ENCODE results near the gene TAS1R3. TPM values are rescaled to one million over a fixed set of nuclear protein-coding genes. Genes with fewer than 3 reads are reported as not detected.

The TAS1R3 gene
- total RNA-seq, 1 experiment from 2014 or later, result 0.07 TPM

DNA sequence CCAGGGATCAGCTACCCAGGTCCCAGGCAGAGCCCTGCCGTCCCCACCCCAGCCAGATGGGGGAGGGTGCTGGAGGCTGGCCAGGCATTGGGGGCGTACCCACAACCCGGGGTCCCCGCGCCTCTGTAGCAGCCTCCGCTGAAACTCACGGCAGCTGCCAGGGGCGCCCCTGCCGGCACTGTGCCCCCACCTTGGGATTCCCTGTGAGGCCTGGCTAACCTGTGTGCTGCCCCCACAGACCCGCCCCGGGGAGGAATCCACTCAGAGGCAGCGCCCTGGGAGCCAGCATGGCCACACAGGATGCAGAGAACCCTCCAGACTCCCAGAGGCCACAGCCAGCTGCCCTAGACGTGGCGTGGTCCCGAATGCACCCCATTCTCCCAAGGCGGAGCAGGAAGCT, 14.3 kb downstream of the TAS1R3 start:
- BruUV-seq (replicated peaks), result no TSS peak
- H3K4me2 ChIP-seq (ENCODE audit: low read length), result peak overlapping the region; percentile 96

More for the DNA sequence above, 14.3 kb downstream of the TAS1R3 start:
- H3K36me3 ChIP-seq (ENCODE audit: control insufficient read depth in 1 of 2, insufficient read depth in 2 of 2, low read length in 2 of 2), result peaks cover 2 to 17% of the 10 kb centered on the region in 2 experiments; a peak in 3 of 4 replicates
- peak overlapping the region; percentile 45 to 55 for H3K4me3 ChIP-seq (replicated peaks in 1 of 2; ENCODE audit: low read depth in 1 of 2, low read length in 2 of 2)
- H3K9ac ChIP-seq (ENCODE audit: low read length), result peak overlapping the region; percentile 76
- intact Hi-C loops (cut with micrococcal nuclease), result loop anchor here (2.0 to 10.0 kb wide), 4 partner anchors 29 to 273 kb away; partner anchors contain the start of genes ACAP3, AURKAIP1, MIB2 and PUSL1
- no peaks in the 10 kb centered on the region for H3K9me2 ChIP-seq (ENCODE audit: insufficient read depth)
- no peaks in the 10 kb centered on the region for H3K27me3 ChIP-seq (ENCODE audit: insufficient read depth, low read length)
- no peak overlapping the region for H2AFZ ChIP-seq (ENCODE audit: low read depth, low read length, poor library complexity, severe bottlenecking)
- ATAC-seq (peak; percentile 8), DNase-seq (ENCODE audit: low read depth, low spot score) (no peak)
- peak overlapping the region; percentile 100 for H3K27ac ChIP-seq (ENCODE audit: low read depth, low read length)
- RAD21 ChIA-PET (ENCODE audit: low non-redundant PET in 1 of 2, low total read pairs in 2 of 2, uncharacterized antibody in 2 of 2, unreplicated experiment in 2 of 2), result no interaction called here
- TF ChIP-seq, protein P1, sequence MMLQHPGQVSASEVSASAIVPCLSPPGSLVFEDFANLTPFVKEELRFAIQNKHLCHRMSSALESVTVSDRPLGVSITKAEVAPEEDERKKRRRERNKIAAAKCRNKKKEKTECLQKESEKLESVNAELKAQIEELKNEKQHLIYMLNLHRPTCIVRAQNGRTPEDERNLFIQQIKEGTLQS (IDR thresholded peaks at IDR 0.05), result no peak
- TF ChIP-seq, protein P2, sequence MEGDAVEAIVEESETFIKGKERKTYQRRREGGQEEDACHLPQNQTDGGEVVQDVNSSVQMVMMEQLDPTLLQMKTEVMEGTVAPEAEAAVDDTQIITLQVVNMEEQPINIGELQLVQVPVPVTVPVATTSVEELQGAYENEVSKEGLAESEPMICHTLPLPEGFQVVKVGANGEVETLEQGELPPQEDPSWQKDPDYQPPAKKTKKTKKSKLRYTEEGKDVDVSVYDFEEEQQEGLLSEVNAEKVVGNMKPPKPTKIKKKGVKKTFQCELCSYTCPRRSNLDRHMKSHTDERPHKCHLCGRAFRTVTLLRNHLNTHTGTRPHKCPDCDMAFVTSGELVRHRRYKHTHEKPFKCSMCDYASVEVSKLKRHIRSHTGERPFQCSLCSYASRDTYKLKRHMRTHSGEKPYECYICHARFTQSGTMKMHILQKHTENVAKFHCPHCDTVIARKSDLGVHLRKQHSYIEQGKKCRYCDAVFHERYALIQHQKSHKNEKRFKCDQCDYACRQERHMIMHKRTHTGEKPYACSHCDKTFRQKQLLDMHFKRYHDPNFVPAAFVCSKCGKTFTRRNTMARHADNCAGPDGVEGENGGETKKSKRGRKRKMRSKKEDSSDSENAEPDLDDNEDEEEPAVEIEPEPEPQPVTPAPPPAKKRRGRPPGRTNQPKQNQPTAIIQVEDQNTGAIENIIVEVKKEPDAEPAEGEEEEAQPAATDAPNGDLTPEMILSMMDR (IDR thresholded peaks at IDR 0.05 in 2 of 3, conservative IDR thresholded peaks at IDR 0.05 in 1 of 3; ENCODE audit: borderline replicate concordance in 1 of 3, insufficient read depth in 1 of 3, low read depth in 2 of 3, low read length in 2 of 3), result 0 out of 6 replicates have a peak, but pooled peaks of 1 of the 3 experiments have one; percentile 6
- no peak for TF ChIP-seq RAD21 (IDR thresholded peaks at IDR 0.05; ENCODE audit: low read depth)
- peaks cover 82% of the 10 kb centered on the region for H3K79me2 ChIP-seq (ENCODE audit: insufficient read depth, low read length)
- H4K20me1 ChIP-seq (ENCODE audit: insufficient read depth), result no peaks in the 10 kb centered on the region
- POLR2A ChIA-PET, result no interaction called here
- CTCF ChIA-PET, result interaction anchor here (1.3 kb wide), 1 partner anchor 30 kb away, joined by 3 read pairs; the partner anchor contains the start of gene AURKAIP1
- H3K4me1 ChIP-seq (ENCODE audit: control insufficient read depth in 1 of 2, insufficient read depth in 2 of 2, low read length in 2 of 2), result peaks cover 41 to 56% of the 10 kb centered on the region in 2 experiments
- H3K9me3 ChIP-seq (ENCODE audit: control insufficient read depth in 1 of 2, insufficient read depth in 1 of 2, low read depth in 1 of 2, low read length in 2 of 2), result no peaks in the 10 kb centered on the region

All from HCT116 (cell line).